GM12878 (cell line): ENCODE measurements around the gene ADAM10. TPM values are rescaled to one million over a fixed set of nuclear protein-coding genes. Genes with fewer than 3 reads are reported as not detected.

Experiments
- ATAC-seq: fragments of 200-7000 bp; cut with Tn5 transposase; 3 replicates; pipeline ENCODE4 v1.9.1; 2020; ENCODE audit warnings: mild to moderate bottlenecking, moderate library complexity
- BruUV-seq: library from RNA; stranded (reverse); fragments of 400-500 nt; replicated peaks from 2 replicates; lab custom pipeline; 2021; lab: Mats Ljungman, UMichigan
- CTCF ChIA-PET: fragments of 300-600 bp; sonication (Branson Sonifier 250); formaldehyde crosslinking; extraction: SDS; loops from one replicate; lab custom pipeline; 2021; ENCODE audit warnings: inconsistent platforms; lab: Yijun Ruan, JAX
- POLR2A ChIA-PET: fragments of 350-600 bp; formaldehyde crosslinking; extraction: SDS; loops from one replicate; lab custom pipeline; 2021; ENCODE audit warnings: inconsistent platforms; lab: Charles Lee
- RAD21 ChIA-PET: fragments of 300-600 bp; sonication (Branson Sonifier 250); formaldehyde crosslinking; loops from one replicate; lab custom pipeline; 2023; ENCODE audit warnings: antibody characterized with exemption; ENCODE audit not compliant: unreplicated experiment; lab: Charles Lee
- SMC1A ChIA-PET: fragments of 300-600 bp; sonication (Branson Sonifier 250); formaldehyde crosslinking; loops from one replicate; lab custom pipeline; 2023; ENCODE audit not compliant: unreplicated experiment, uncharacterized antibody; lab: Charles Lee
- DNase-seq: peaks from one replicate; pipeline ENCODE4 v3.0.0-alpha.2; 2011; ENCODE audit warnings: low read depth, low spot score
- FAIRE-seq: peaks from 3 replicates; lab custom pipeline; 2011; peaks lifted over from hg19 to GRCh38; lab: Jason Lieb, UNC
- H2AFZ ChIP-seq: 2 replicates; pipeline ENCODE4 v1.6.0; 2011; ENCODE audit warnings: low read depth, low read length, control low read depth; ENCODE audit not compliant: control insufficient read depth
- H3K27ac ChIP-seq: 2 replicates; pipeline ENCODE4 v1.5.1; 2011; ENCODE audit warnings: control low read depth; ENCODE audit not compliant: control insufficient read depth, insufficient read depth
- H3K27me3 ChIP-seq, 2 experiments: replicated peaks in 1 of 2; 2 replicates each; pipeline versions ENCODE4 v1.6.0 to v1.6.1; 2011; ENCODE audit warnings: low read length in 1 of 2; ENCODE audit not compliant: control insufficient read depth in 2 of 2, insufficient read depth in 2 of 2
- H3K36me3 ChIP-seq, 2 experiments: 2 replicates each; pipeline ENCODE4 v1.5.1; 2011; ENCODE audit warnings: low read length in 1 of 2; ENCODE audit not compliant: control insufficient read depth in 2 of 2, insufficient read depth in 2 of 2
- H3K4me1 ChIP-seq: 2 replicates; pipeline ENCODE4 v1.6.1; 2011; ENCODE audit warnings: mild to moderate bottlenecking, low read length, moderate library complexity, mixed read lengths; ENCODE audit not compliant: control insufficient read depth, insufficient read depth
- H3K4me2 ChIP-seq: 2 replicates; pipeline ENCODE4 v1.6.0; 2011; ENCODE audit warnings: control low read depth; ENCODE audit not compliant: control insufficient read depth, insufficient read depth
- H3K4me3 ChIP-seq: fragments of 200-600 bp; sonication (generic); 2 replicates; pipeline ENCODE4 v1.5.1; 2016
- H3K79me2 ChIP-seq: 2 replicates; pipeline ENCODE4 v1.6.0; 2011; ENCODE audit warnings: low read length; ENCODE audit not compliant: control insufficient read depth, insufficient read depth
- H3K9ac ChIP-seq: 2 replicates; pipeline ENCODE4 v1.8.0; 2011; ENCODE audit warnings: low read length, control low read depth, mixed read lengths; ENCODE audit not compliant: control insufficient read depth, insufficient read depth
- H3K9me3 ChIP-seq: replicated peaks from 3 replicates; pipeline ENCODE4 v1.5.1; 2011; ENCODE audit warnings: mild to moderate bottlenecking, low read length; ENCODE audit not compliant: control insufficient read depth, insufficient read depth
- H4K20me1 ChIP-seq: 2 replicates; pipeline ENCODE4 v1.6.0; 2011; ENCODE audit not compliant: control insufficient read depth, insufficient read depth
- CHD2 ChIP-seq: IDR thresholded peaks from 2 replicates; pipeline ENCODE4 v1.6.1; 2011; ENCODE audit warnings: low read depth, low read length, improper control_type of control experiment, borderline replicate concordance
- EP300 ChIP-seq, 2 experiments: fragments of 150-350 bp in 1 of 2; IDR thresholded peaks; 2 replicates each; pipeline ENCODE4 v1.6.1; 2011 to 2012; ENCODE audit warnings: low read depth in 2 of 2, low read length in 2 of 2, borderline replicate concordance in 1 of 2, improper control_type of control experiment in 1 of 2, inconsistent platforms in 1 of 2; ENCODE audit not compliant: control insufficient read depth in 1 of 2
- IKZF2 ChIP-seq, 2 experiments: fragments of 450-650 bp; IDR thresholded peaks; 2 replicates each; pipeline ENCODE4 v1.6.1; 2017; ENCODE audit warnings: mild to moderate bottlenecking in 2 of 2, moderate library complexity in 2 of 2
- NR2C1 ChIP-seq: fragments of 450-650 bp; IDR thresholded peaks from 2 replicates; pipeline ENCODE4 v1.6.1; 2017; ENCODE audit warnings: antibody characterized with exemption, mild to moderate bottlenecking, moderate library complexity
- PAX5 ChIP-seq: IDR thresholded peaks from 2 replicates; pipeline ENCODE4 v1.6.1; 2011; ENCODE audit warnings: low read depth, low read length, borderline replicate concordance
- PAX8 ChIP-seq: fragments of 450-650 bp; IDR thresholded peaks from 2 replicates; pipeline ENCODE4 v1.6.1; 2017; ENCODE audit warnings: mild to moderate bottlenecking, moderate library complexity
- PRDM15 ChIP-seq: fragments of 450-650 bp; formaldehyde crosslinking; IDR thresholded peaks from 2 replicates; pipeline ENCODE4 v1.4.0; 2020; ENCODE audit warnings: mild to moderate bottlenecking, moderate library complexity
- RUNX3 ChIP-seq: IDR thresholded peaks from 2 replicates; pipeline ENCODE4 v1.6.1; 2012; ENCODE audit warnings: low read length, inconsistent platforms
- SRF ChIP-seq, 2 experiments: IDR thresholded peaks; 2 replicates each; pipeline ENCODE4 v1.6.1; 2011; ENCODE audit warnings: low read depth in 2 of 2, low read length in 2 of 2, mild to moderate bottlenecking in 1 of 2, moderate library complexity in 1 of 2
- STAT1 ChIP-seq: fragments of 450-650 bp; conservative IDR thresholded peaks from 2 replicates; pipeline ENCODE4 v1.6.1; 2014; ENCODE audit warnings: antibody characterized with exemption, mild to moderate bottlenecking
- ZNF622 ChIP-seq: fragments of 450-650 bp; IDR thresholded peaks from 2 replicates; pipeline ENCODE4 v1.6.1; 2017; ENCODE audit warnings: mild to moderate bottlenecking, inconsistent platforms
- WGBS: methylation state at CpG from one replicate; pipeline ENCODE4 v1.1.6; 2016; ENCODE audit warnings: low lambda C conversion rate; ENCODE audit not compliant: insufficient replicate concordance, insufficient coverage; ENCODE audit errors: missing lambda C conversion rate; 5-methylcytosine and 5-hydroxymethylcytosine counted together
- in situ Hi-C: fragments of 300-500 bp; cut with MboI; formaldehyde crosslinking; loops from 9 replicates; pipeline ENCODE4 v1.14.3; 2018; ENCODE audit warnings: mixed read lengths
- intact Hi-C: fragments of 100-400 bp; cut with micrococcal nuclease; formaldehyde crosslinking; loops from one replicate; pipeline ENCODE4 v1.14.2; 2022; ENCODE audit not compliant: unreplicated experiment
- polyA plus RNA-seq, 11 experiments: library from polyadenylated mRNA; depleted of rRNA in 4 of 11; unstranded in 6 of 11; stranded (reverse) in 5 of 11; fragments of >200 nt; fragmentation: Nextera tagmentation in 4 of 11; fragmentation: Illumina TruSeq in 1 of 11; extraction: Ambion mirVana in 4 of 11; extraction: Trizol in 1 of 11; gene quantifications; 1 replicate in 1 of 11; 2 replicates in 10 of 11; pipeline versions ENCODE4 v1.2.1 to v1.2.3, GENCODE V29; 2011 to 2016; ENCODE audit warnings: inconsistent platforms in 2 of 11, missing spikeins in 2 of 11, low read depth in 1 of 11
- total RNA-seq, 4 experiments: library from RNA; depleted of rRNA in 3 of 4; stranded (reverse); fragments of >200 nt in 3 of 4; fragmentation: Illumina TruSeq in 1 of 4; extraction: Trizol in 1 of 4; gene quantifications; 2 replicates each; pipeline versions ENCODE4 v1.2.1 to v1.2.3, GENCODE V29; 2013 to 2021

The ADAM10 gene
- total and polyA plus RNA-seq, 10 of the 15 experiments (the other 5 are each of a cell fraction or from before 2014, with no cell fraction given) = 10.0 to 88.9 (median 51.7) TPM

- no peak for FAIRE-seq
- Histone ChIP-seq H3K36me3 (no peaks in the 10 kb centered on the region), H3K4me1 (peaks cover 23% of the 10 kb centered on the region), H3K27ac (no peak overlapping the region), H3K9ac (no peak overlapping the region), H3K27me3 (no peaks in the 10 kb centered on the region), H3K4me3 (no peak overlapping the region), H2AFZ (peak overlapping the region; percentile 55), H3K9me3 (no peaks in the 10 kb centered on the region), H3K4me2 (no peak overlapping the region; the same call in 1 of the 2 replicates)
- WGBS = 64% methylated on average over 23 of the region's 23 CpGs
- no peak for DNase-seq
- intact Hi-C loops = no loop called here
- ChIA-PET POLR2A (no interaction called here), CTCF (no interaction called here), SMC1A (no interaction called here), RAD21 (no interaction called here)
- in situ Hi-C loops = no loop called here
- no peak for ATAC-seq
- TF ChIP-seq NR2C1 = peak; percentile 10; the same call in 1 of the 2 replicates
- TF ChIP-seq EP300 (IDR thresholded peaks at IDR 0.05; ENCODE audit: borderline replicate concordance in 1 of 2, control insufficient read depth in 1 of 2, low read depth in 2 of 2, low read length in 2 of 2) = no peak
- TF ChIP-seq, all 136 proteins: peak for 1
- Histone ChIP-seq H4K20me1 (no peaks in the 10 kb centered on the region), H3K79me2 (no peaks in the 10 kb centered on the region)
- no TSS peak for BruUV-seq
These were observed 197.6 kb downstream of the ADAM10 start for GRCh38 chr15:58551764-58552504.

GRCh38 chr15:58551084-58551763 is 198.3 kb downstream of the ADAM10 start:
- H3K79me2 ChIP-seq = no peaks in the 10 kb centered on the region
- ChIA-PET POLR2A (no interaction called here), CTCF (no interaction called here)
- no peak for TF ChIP-seq STAT1
- TF ChIP-seq IKZF2 (IDR thresholded peaks at IDR 0.05) = peak; percentile 50 to 57; a peak in 2 of 4 replicates
- TF ChIP-seq ZNF622 = no peak
- TF ChIP-seq SRF (IDR thresholded peaks at IDR 0.05; ENCODE audit: low read depth in 2 of 2, low read length in 2 of 2) = no peak
- TF ChIP-seq RUNX3 = peak; percentile 39
- peak; percentile 88; the same call in 1 of the 2 replicates for TF ChIP-seq PAX5
- TF ChIP-seq PRDM15 (CRISPR knock-in tag) = no peak
- TF ChIP-seq PAX8 = peak; percentile 91
- no peak for TF ChIP-seq CHD2

More at GRCh38 chr15:58551084-58551763, 198.3 kb downstream of the ADAM10 start:
- intact Hi-C loops (no loop called here), in situ Hi-C loops (no loop called here)
- Histone ChIP-seq H3K9ac (no peak overlapping the region), H3K4me2 (peak overlapping the region; percentile 38; the same call in 1 of the 2 replicates), H3K36me3 (no peaks in the 10 kb centered on the region), H3K9me3 (no peaks in the 10 kb centered on the region), H4K20me1 (no peaks in the 10 kb centered on the region), H3K27ac (no peak overlapping the region), H2AFZ (peak overlapping the region; percentile 55), H3K27me3 (no peaks in the 10 kb centered on the region), H3K4me1 (peaks cover 17% of the 10 kb centered on the region), H3K4me3 (no peak overlapping the region)
- WGBS = 43% methylated on average over 10 of the region's 10 CpGs
- ATAC-seq = peak; percentile 80
- peak; percentile 31 for DNase-seq
- FAIRE-seq = no peak
- RAD21 ChIA-PET = interaction anchor here (0.5 to 1.5 kb wide), 2 partner anchors 15 to 35 kb away, joined by 3 read pairs; no protein-coding TSS in a partner anchor
- SMC1A ChIA-PET = interaction anchor here (0.5 to 1.0 kb wide), 2 partner anchors 44 to 804 kb away, joined by 3 read pairs; no protein-coding TSS in a partner anchor
- BruUV-seq = no TSS peak
